H1 (cell line): ENCODE results near the gene ROBO2. TPM values are rescaled to one million over a fixed set of nuclear protein-coding genes. Genes with fewer than 3 reads are reported as not detected.

Experiments used
- EZH2 ChIP-seq: fragments of 200-600 bp; sonication (generic); IDR thresholded peaks from 2 replicates; pipeline ENCODE4 v1.7.1; 2012; ENCODE audit warnings: low read depth, mild to moderate bottlenecking, moderate library complexity, low read length, inconsistent platforms; ENCODE audit not compliant: severe bottlenecking
- HDAC6 ChIP-seq: IDR thresholded peaks from one replicate; pipeline ENCODE4 v1.7.1; 2012; ENCODE audit warnings: low read depth, mild to moderate bottlenecking, inconsistent platforms, low read length, moderate library complexity
- polyA plus RNA-seq, 7 experiments: library from polyadenylated mRNA; depleted of rRNA in 3 of 7; stranded (reverse) in 5 of 7; unstranded in 2 of 7; fragments of >200 nt in 5 of 7; fragments of 200-250 nt in 2 of 7; gene quantifications; 1 replicate in 5 of 7; 2 replicates in 1 of 7; 4 replicates in 1 of 7; pipeline versions ENCODE4 v1.2.1 to v1.2.3, GENCODE V29; 2011 to 2013; ENCODE audit warnings: missing spikeins in 2 of 7, mixed read lengths in 2 of 7
- total RNA-seq: library from RNA; stranded (reverse); fragmentation: NEBNext Ultra II Directional; extraction: Animal tissue kit (Norgen Biotek cat#: 25700); gene quantifications from 2 replicates; pipeline ENCODE4 v1.2.1, GENCODE V29; 2021

Gene ROBO2
- total and polyA plus RNA-seq, 2 of the 8 experiments (the other 6 are each of a cell fraction or from before 2014, with no cell fraction given): 1.5 to 2.9 TPM

DNA sequence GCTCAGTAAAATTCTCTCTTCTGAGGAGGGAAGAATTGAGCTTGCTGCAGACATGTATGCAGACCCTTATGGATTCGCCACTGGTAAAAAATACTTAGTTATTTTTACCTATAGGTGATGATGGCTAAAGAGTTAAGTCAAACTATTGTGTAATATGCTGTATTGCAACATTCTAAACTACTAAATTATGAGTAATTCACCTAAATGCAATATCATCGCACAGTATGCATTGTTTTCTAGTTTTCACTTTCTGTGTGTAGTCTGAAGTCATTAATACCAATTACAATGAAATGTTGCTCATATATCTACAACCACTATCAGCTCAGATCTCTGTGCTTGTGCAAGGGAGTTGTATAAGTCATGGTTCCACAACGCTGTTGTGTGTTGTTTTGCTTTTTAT is 48.7 kb upstream of the ROBO2 start (continued):
- TF ChIP-seq EZH2: no peak
- TF ChIP-seq HDAC6: no peak
